Loucy (cell line): ENCODE data around the gene ECHS1.
"Not testable (repeated sequence)": the region's sequence is repeated elsewhere in the genome, so short reads cannot be mapped to it uniquely, and the experiment has no call there.

Experiments used
- CTCF ChIP-seq: fragments of 200-600 bp; sonication (generic); conservative IDR thresholded peaks from 2 replicates; pipeline ENCODE4 v1.5.1; 2014; ENCODE audit warnings: mild to moderate bottlenecking, antibody characterized with exemption, low read length
- EZH2phosphoT487 ChIP-seq: fragments of 200-600 bp; IDR thresholded peaks from 2 replicates; pipeline ENCODE4 v1.6.1; 2018; ENCODE audit warnings: antibody characterized with exemption, mild to moderate bottlenecking, moderate library complexity, borderline replicate concordance

- not testable (repeated sequence) for TF ChIP-seq CTCF, EZH2phosphoT487
These were observed 52.2 kb downstream of the ECHS1 start for GRCh38 chr10:133320852-133321422.
